ENCODE data around the gene PLPP4. TPM values are rescaled to one million over a fixed set of nuclear protein-coding genes. Genes with fewer than 3 reads are reported as not detected.

Gene PLPP4
- total RNA-seq, 1 experiment from 2014 or later: not detected

DNA sequence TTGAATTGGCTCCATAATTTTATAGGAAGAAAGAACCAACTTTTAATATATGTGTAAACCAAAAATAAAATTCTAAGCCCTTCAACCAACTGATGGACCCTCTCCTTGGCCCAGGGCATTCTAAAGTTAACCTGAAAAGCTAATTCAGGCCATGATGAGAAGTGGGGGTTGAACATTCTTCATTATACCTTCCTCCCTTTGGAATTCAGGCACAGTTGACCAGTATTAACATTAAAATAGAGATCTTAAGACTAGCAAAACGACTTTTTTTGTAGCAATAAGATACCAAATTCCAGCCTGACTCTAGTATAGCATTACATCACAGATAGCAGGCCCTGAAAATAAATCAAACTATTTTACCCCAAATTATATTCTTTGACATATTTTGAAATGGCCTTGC is 173.2 kb downstream of the PLPP4 start:
- Histone ChIP-seq H3K14ac (ENCODE audit: insufficient read depth, low read length) (no peak overlapping the region), H3K79me1 (ENCODE audit: insufficient read depth, low read depth, low read length, poor library complexity, severe bottlenecking) (no peaks in the 10 kb centered on the region), H2AK5ac (ENCODE audit: insufficient read length, low read length) (no peak overlapping the region), H2BK5ac (ENCODE audit: insufficient read length, low read length) (no peak overlapping the region), H2BK20ac (ENCODE audit: low read depth, low read length, poor library complexity, severe bottlenecking) (no peak overlapping the region), H3K9me3 (ENCODE audit: control insufficient read depth, low read depth, low read length) (no peaks in the 10 kb centered on the region), H2BK120ac (ENCODE audit: low read depth, low read length, poor library complexity, severe bottlenecking) (no peak overlapping the region), H3K23me2 (ENCODE audit: insufficient read length, low read depth, low read length, poor library complexity, severe bottlenecking) (no peaks in the 10 kb centered on the region), H3K23ac (ENCODE audit: insufficient read length, low read depth, low read length) (no peak overlapping the region), H3K4me2 (ENCODE audit: insufficient read depth, insufficient read length, low read length) (no peak overlapping the region), H3K9ac (ENCODE audit: extremely low read depth, insufficient read length, low read length) (no peak overlapping the region), H4K5ac (ENCODE audit: insufficient read length, low read depth, low read length) (no peak overlapping the region), H3K4ac (ENCODE audit: low read depth, low read length) (no peak overlapping the region), H2AFZ (ENCODE audit: low read length) (no peak overlapping the region), H3K56ac (ENCODE audit: insufficient read length, low read depth, low read length) (no peak overlapping the region), H3K18ac (ENCODE audit: insufficient read length, low read depth, low read length) (no peak overlapping the region), H3K27me3 (ENCODE audit: insufficient read depth, low read length) (no peaks in the 10 kb centered on the region), H4K91ac (ENCODE audit: insufficient read length, low read depth, low read length) (no peak overlapping the region), H4K20me1 (ENCODE audit: control insufficient read depth, insufficient read depth, insufficient read length) (no peaks in the 10 kb centered on the region), H3K27ac (ENCODE audit: insufficient read length, low read depth, low read length) (no peak overlapping the region), H2BK12ac (ENCODE audit: insufficient read length, low read depth, low read length) (no peak overlapping the region), H4K8ac (replicated peaks; ENCODE audit: insufficient read length, low read depth, low read length) (no peak overlapping the region), H3T11ph (ENCODE audit: low read length) (no peak overlapping the region), H3K79me2 (ENCODE audit: insufficient read depth, low read length) (no peaks in the 10 kb centered on the region), H3K4me1 (ENCODE audit: insufficient read depth, low read length) (peaks cover 4% of the 10 kb centered on the region), H2BK15ac (ENCODE audit: low read depth, low read length) (no peak overlapping the region)
- peaks cover 2 to 15% (median 4%) of the 10 kb centered on the region in 3 experiments; a peak in 5 of 7 replicates for H3K36me3 Mint-ChIP-seq (ENCODE audit: insufficient read depth in 1 of 3, low read depth in 3 of 3)
- WGBS (ENCODE audit: extremely low coverage, insufficient read length, low lambda C conversion rate): no CpG with 5 or more reads among the region's 1 CpG
- peaks cover 1% of the 10 kb centered on the region; the same call in 1 of the 2 replicates for H3K27me3 Mint-ChIP-seq (ENCODE audit: low read depth)
- H3K4me3 Mint-ChIP-seq: no peak overlapping the region
- H3K27ac Mint-ChIP-seq: no peak overlapping the region
- TF ChIP-seq, protein P1, sequence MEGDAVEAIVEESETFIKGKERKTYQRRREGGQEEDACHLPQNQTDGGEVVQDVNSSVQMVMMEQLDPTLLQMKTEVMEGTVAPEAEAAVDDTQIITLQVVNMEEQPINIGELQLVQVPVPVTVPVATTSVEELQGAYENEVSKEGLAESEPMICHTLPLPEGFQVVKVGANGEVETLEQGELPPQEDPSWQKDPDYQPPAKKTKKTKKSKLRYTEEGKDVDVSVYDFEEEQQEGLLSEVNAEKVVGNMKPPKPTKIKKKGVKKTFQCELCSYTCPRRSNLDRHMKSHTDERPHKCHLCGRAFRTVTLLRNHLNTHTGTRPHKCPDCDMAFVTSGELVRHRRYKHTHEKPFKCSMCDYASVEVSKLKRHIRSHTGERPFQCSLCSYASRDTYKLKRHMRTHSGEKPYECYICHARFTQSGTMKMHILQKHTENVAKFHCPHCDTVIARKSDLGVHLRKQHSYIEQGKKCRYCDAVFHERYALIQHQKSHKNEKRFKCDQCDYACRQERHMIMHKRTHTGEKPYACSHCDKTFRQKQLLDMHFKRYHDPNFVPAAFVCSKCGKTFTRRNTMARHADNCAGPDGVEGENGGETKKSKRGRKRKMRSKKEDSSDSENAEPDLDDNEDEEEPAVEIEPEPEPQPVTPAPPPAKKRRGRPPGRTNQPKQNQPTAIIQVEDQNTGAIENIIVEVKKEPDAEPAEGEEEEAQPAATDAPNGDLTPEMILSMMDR (conservative IDR thresholded peaks at IDR 0.05): no peak
- peaks cover 7 to 11% of the 10 kb centered on the region in 2 experiments for H3K9me3 Mint-ChIP-seq
- H3K4me1 Mint-ChIP-seq: peaks cover 43 to 46% of the 10 kb centered on the region in 2 experiments
- DNase-seq: no peak

All from H9 (cell line).